Stomach smooth muscle (tissue), 2 donors: Measurements from ENCODE around the gene LRRC34.

Experiments
- H3K27ac ChIP-seq: one replicate; pipeline ENCODE4 v1.7.0; 2013; ENCODE audit warnings: mild to moderate bottlenecking, low read length, inconsistent platforms
- H3K27me3 ChIP-seq, 2 donors: one replicate each; pipeline ENCODE4 v1.7.0; 2013; ENCODE audit warnings: low read length in 2 of 2; ENCODE audit not compliant: insufficient read depth in 2 of 2, control insufficient read depth in 1 of 2
- H3K36me3 ChIP-seq, 2 donors: one replicate each; pipeline ENCODE4 v1.7.0; 2013; ENCODE audit warnings: low read length in 2 of 2; ENCODE audit not compliant: control insufficient read depth in 2 of 2, insufficient read depth in 2 of 2
- H3K4me1 ChIP-seq: one replicate; pipeline ENCODE4 v1.7.0; 2013; ENCODE audit warnings: low read length; ENCODE audit not compliant: control insufficient read depth, insufficient read depth
- H3K4me3 ChIP-seq, 2 donors: one replicate each; pipeline ENCODE4 v1.7.0; 2013; ENCODE audit warnings: low read length in 2 of 2
- H3K9ac ChIP-seq, 2 donors: one replicate each; pipeline ENCODE4 v1.7.0; 2013; ENCODE audit warnings: low read length in 2 of 2, mild to moderate bottlenecking in 1 of 2
- H3K9me3 ChIP-seq, 2 donors: one replicate each; pipeline ENCODE4 v1.7.0; 2013; ENCODE audit warnings: low read length in 2 of 2; ENCODE audit not compliant: control insufficient read depth in 2 of 2
- donor health status: healthy.
- donor health status: Pancreatic carcinoma.

LRRC34 gene

GRCh38 chr3:169812332-169813235 lies at the start of gene LRRC34, which contains the start of gene LRRIQ4:
Gene LRRC34, minus strand, starts transcription at chr3:169812904. Its CDS starts 356 bp downstream, at chr3:169812548.
Gene LRRIQ4, plus strand, starts transcription at chr3:169812870. Its CDS starts 9,052 bp downstream, at chr3:169821922.
- Histone ChIP-seq H3K9ac (peak within 1 kb of the TSS; percentile 73 to 75), H3K27ac (peak within 1 kb of the TSS; percentile 59), H3K4me1 (peaks cover 17% of the 10 kb centered on the region), H3K27me3 (no peaks in the 10 kb centered on the region), H3K9me3 (no peaks in the 10 kb centered on the region), H3K36me3 (no peaks in the 10 kb centered on the region), H3K4me3 (peak within 1 kb of the TSS; percentile 76)

- H3K27me3 ChIP-seq = no peaks in the 10 kb centered on the region
- no peaks in the 10 kb centered on the region for H3K4me1 ChIP-seq
- no peaks in the 10 kb centered on the region for H3K36me3 ChIP-seq
- H3K4me3 ChIP-seq = no peak overlapping the region
- no peak overlapping the region for H3K27ac ChIP-seq
- no peaks in the 10 kb centered on the region for H3K9me3 ChIP-seq
- H3K9ac ChIP-seq = no peak overlapping the region
These were observed 49.2 kb upstream of the LRRC34 start for GRCh38 chr3:169861871-169862270.

GRCh38 chr3:169857811-169858210 lies 45.1 kb upstream of the LRRC34 start:
- Histone ChIP-seq H3K36me3 (no peaks in the 10 kb centered on the region), H3K4me1 (no peaks in the 10 kb centered on the region), H3K9me3 (no peaks in the 10 kb centered on the region)

GRCh38 chr3:169855514-169855913 lies 42.8 kb upstream of the LRRC34 start:
- Histone ChIP-seq H3K9me3 (no peaks in the 10 kb centered on the region), H3K9ac (no peak overlapping the region), H3K27me3 (peaks cover 3 to 4% of the 10 kb centered on the region in 2 donors), H3K4me1 (no peaks in the 10 kb centered on the region), H3K27ac (no peak overlapping the region), H3K36me3 (no peaks in the 10 kb centered on the region), H3K4me3 (no peak overlapping the region)

More at GRCh38 chr3:169857811-169858210, 45.1 kb upstream of the LRRC34 start:
- Histone ChIP-seq H3K27me3 (peaks cover 3 to 4% of the 10 kb centered on the region in 2 donors), H3K9ac (no peak overlapping the region), H3K4me3 (no peak overlapping the region), H3K27ac (no peak overlapping the region)

GRCh38 chr3:169850618-169851017 lies 37.9 kb upstream of the LRRC34 start:
- H3K4me3 ChIP-seq = no peak overlapping the region
- no peaks in the 10 kb centered on the region for H3K9me3 ChIP-seq

GRCh38 chr3:169848741-169849140 lies 36.0 kb upstream of the LRRC34 start:
- H3K27ac ChIP-seq = no peak overlapping the region
- H3K4me3 ChIP-seq = no peak overlapping the region
- H3K27me3 ChIP-seq = peaks cover 1 to 2% of the 10 kb centered on the region in 2 donors
- H3K9ac ChIP-seq = no peak overlapping the region
- H3K9me3 ChIP-seq = no peaks in the 10 kb centered on the region
- no peaks in the 10 kb centered on the region for H3K36me3 ChIP-seq
- H3K4me1 ChIP-seq = no peaks in the 10 kb centered on the region

More at GRCh38 chr3:169850618-169851017, 37.9 kb upstream of the LRRC34 start:
- Histone ChIP-seq H3K36me3 (no peaks in the 10 kb centered on the region), H3K9ac (no peak overlapping the region), H3K27me3 (peaks cover 3 to 4% of the 10 kb centered on the region in 2 donors), H3K27ac (no peak overlapping the region), H3K4me1 (no peaks in the 10 kb centered on the region)

- Histone ChIP-seq H3K4me1 (no peaks in the 10 kb centered on the region), H3K4me3 (no peak overlapping the region), H3K9me3 (no peaks in the 10 kb centered on the region), H3K9ac (no peak overlapping the region), H3K27ac (no peak overlapping the region), H3K36me3 (no peaks in the 10 kb centered on the region), H3K27me3 (no peaks in the 10 kb centered on the region)
These were observed 35.2 kb upstream of the LRRC34 start for GRCh38 chr3:169847896-169848295.

- no peak overlapping the region for H3K4me3 ChIP-seq
- H3K9me3 ChIP-seq = no peaks in the 10 kb centered on the region
- H3K4me1 ChIP-seq = no peaks in the 10 kb centered on the region
- no peaks in the 10 kb centered on the region for H3K27me3 ChIP-seq
- no peak overlapping the region for H3K27ac ChIP-seq
- no peak overlapping the region for H3K9ac ChIP-seq
- H3K36me3 ChIP-seq = no peaks in the 10 kb centered on the region
These were observed 33.9 kb upstream of the LRRC34 start for GRCh38 chr3:169846458-169847193.

GRCh38 chr3:169842960-169843359 lies 30.3 kb upstream of the LRRC34 start:
- no peaks in the 10 kb centered on the region for H3K4me1 ChIP-seq

GRCh38 chr3:169841171-169841570 lies 28.5 kb upstream of the LRRC34 start:
- no peaks in the 10 kb centered on the region for H3K9me3 ChIP-seq
- H3K27ac ChIP-seq = no peak overlapping the region
- no peak overlapping the region for H3K4me3 ChIP-seq
- no peak overlapping the region for H3K9ac ChIP-seq
- H3K27me3 ChIP-seq = no peaks in the 10 kb centered on the region
- H3K36me3 ChIP-seq = no peaks in the 10 kb centered on the region
- H3K4me1 ChIP-seq = no peaks in the 10 kb centered on the region

More at GRCh38 chr3:169842960-169843359, 30.3 kb upstream of the LRRC34 start:
- Histone ChIP-seq H3K27me3 (no peaks in the 10 kb centered on the region), H3K36me3 (no peaks in the 10 kb centered on the region), H3K9me3 (no peaks in the 10 kb centered on the region), H3K9ac (no peak overlapping the region), H3K27ac (no peak overlapping the region), H3K4me3 (no peak overlapping the region)
